Breast epithelium (tissue), 4 donors: ENCODE measurements around the gene KCTD2. TPM values are rescaled to one million over a fixed set of nuclear protein-coding genes. Genes with fewer than 3 reads are reported as not detected.

Experiments
- DNase-seq, 2 donors: peaks; one replicate each; pipeline ENCODE4 v3.0.0-alpha.2; 2019; ENCODE audit warnings: low spot score in 2 of 2
- H3K27ac ChIP-seq, 2 donors: fragments of 200-600 bp; sonication (generic) in 1 of 2; one replicate each; pipeline ENCODE4 v1.5.1; 2016 to 2019; ENCODE audit warnings: mild to moderate bottlenecking in 1 of 2
- H3K27me3 ChIP-seq, 2 donors: fragments of 200-600 bp; sonication (generic) in 1 of 2; one replicate each; pipeline versions ENCODE4 v1.5.1 to v1.6.0; 2017 to 2019; ENCODE audit warnings: control low read depth in 1 of 2, mild to moderate bottlenecking in 1 of 2
- H3K36me3 ChIP-seq: fragments of 200-600 bp; one replicate; pipeline ENCODE4 v1.5.1; 2019
- H3K4me1 ChIP-seq, 2 donors: fragments of 200-600 bp; sonication (generic); one replicate each; pipeline ENCODE4 v1.5.1; 2016 to 2019; ENCODE audit warnings: control low read depth in 1 of 2
- H3K4me3 ChIP-seq, 3 donors: fragments of 200-600 bp; sonication (generic); 1 replicate in 2 of 3; 2 replicates in 1 of 3; pipeline ENCODE4 v1.5.1; 2016 to 2019; ENCODE audit warnings: mild to moderate bottlenecking in 3 of 3, moderate library complexity in 2 of 3
- H3K9me3 ChIP-seq, 2 donors: fragments of 200-600 bp; sonication (generic) in 1 of 2; one replicate each; pipeline ENCODE4 v1.5.1; 2016 to 2019; ENCODE audit warnings: control low read depth in 1 of 2
- CTCF ChIP-seq, 3 donors: fragments of 450-650 bp; IDR thresholded peaks; one replicate each; pipeline ENCODE4 v1.5.1; 2016 to 2017; ENCODE audit warnings: antibody characterized with exemption in 3 of 3, mild to moderate bottlenecking in 3 of 3, moderate library complexity in 3 of 3
- POLR2A ChIP-seq: fragments of 450-650 bp; IDR thresholded peaks from one replicate; pipeline ENCODE4 v1.6.1; 2016; ENCODE audit warnings: antibody characterized with exemption, mild to moderate bottlenecking, moderate library complexity
- POLR2AphosphoS5 ChIP-seq, 3 donors: sonication (generic); formaldehyde crosslinking; IDR thresholded peaks; one replicate each; pipeline ENCODE4 v1.6.1; 2017; ENCODE audit warnings: antibody characterized with exemption in 3 of 3
- intact Hi-C: fragments of 100-400 bp; cut with DNase I; formaldehyde crosslinking; loops from one replicate; pipeline ENCODE4 v1.15.1; 2023; ENCODE audit warnings: low total_unique reads
- total RNA-seq, 3 donors: library from RNA; depleted of rRNA; stranded (reverse); fragments of >200 nt; gene quantifications; one replicate each; pipeline ENCODE4 v1.1.0, GENCODE V29; 2016

The KCTD2 gene
- total RNA-seq, 3 donors from 2014 or later, result 23.5 to 28.4 (median 24.6) TPM

- Histone ChIP-seq H3K27me3 (no peaks in the 10 kb centered on the region), H3K36me3 (no peaks in the 10 kb centered on the region), H3K4me1 (peaks cover 30 to 44% of the 10 kb centered on the region in 2 donors), H3K27ac (peak overlapping the region; percentile 93 to 98), H3K9me3 (no peaks in the 10 kb centered on the region), H3K4me3 (peak overlapping the region; percentile 50 to 91 (median 69))
- TF ChIP-seq POLR2A (no peak), CTCF (IDR thresholded peaks at IDR 0.05) (no peak), POLR2AphosphoS5 (IDR thresholded peaks at IDR 0.05) (no peak)
- intact Hi-C loops, result no loop called here
- DNase-seq, result peak in 1 of 2 donors; percentile 48
Measured at GRCh38 chr17:75088465-75089417, 41.7 kb downstream of the KCTD2 start.

GRCh38 chr17:75090871-75091854 is 44.1 kb downstream of the KCTD2 start:
- no peaks in the 10 kb centered on the region for H3K27me3 ChIP-seq
- peak overlapping the region in 1 of 3 donors; percentile 37 for H3K4me3 ChIP-seq
- H3K4me1 ChIP-seq, result peaks cover 35 to 45% of the 10 kb centered on the region in 2 donors
- H3K9me3 ChIP-seq, result no peaks in the 10 kb centered on the region
- intact Hi-C loops, result no loop called here
- no peak for TF ChIP-seq CTCF (IDR thresholded peaks at IDR 0.05)
- no peak for TF ChIP-seq POLR2A
- TF ChIP-seq POLR2AphosphoS5 (IDR thresholded peaks at IDR 0.05), result no peak
- peak overlapping the region; percentile 77 to 91 for H3K27ac ChIP-seq
- H3K36me3 ChIP-seq, result no peaks in the 10 kb centered on the region
- peak in 1 of 2 donors; percentile 47 for DNase-seq

DNA sequence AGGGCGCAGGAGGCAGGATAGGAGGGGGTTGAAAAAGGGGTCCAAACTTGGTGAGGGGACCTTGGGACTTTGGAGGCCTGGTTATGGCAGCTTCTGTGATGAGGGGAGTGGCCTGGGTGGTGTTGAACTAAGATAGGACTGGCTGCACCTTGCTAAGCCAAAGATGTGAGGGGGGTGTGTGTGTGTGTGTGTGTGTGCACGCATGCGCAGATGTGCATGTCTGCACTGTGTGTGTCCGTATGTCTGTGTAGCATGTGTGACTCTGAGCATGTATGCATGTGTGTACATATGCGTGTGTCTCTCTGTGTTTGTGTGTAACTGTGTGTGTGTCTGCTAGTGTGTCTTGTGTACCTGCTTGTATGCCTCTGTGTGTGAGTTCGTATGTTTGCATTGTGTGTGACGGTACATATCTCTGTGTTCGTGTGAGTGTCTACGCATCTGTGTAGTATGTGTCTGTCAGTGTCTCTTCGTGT is 44.9 kb downstream of the KCTD2 start:
- Histone ChIP-seq H3K9me3 (no peaks in the 10 kb centered on the region), H3K4me1 (peaks cover 35 to 45% of the 10 kb centered on the region in 2 donors), H3K27me3 (no peaks in the 10 kb centered on the region), H3K27ac (peak overlapping the region; percentile 77 to 91), H3K4me3 (peak overlapping the region in 1 of 3 donors; percentile 37), H3K36me3 (no peaks in the 10 kb centered on the region)
- intact Hi-C loops, result no loop called here
- DNase-seq, result no peak
- no peak for TF ChIP-seq POLR2AphosphoS5 (IDR thresholded peaks at IDR 0.05)
- no peak for TF ChIP-seq POLR2A
- no peak for TF ChIP-seq CTCF (IDR thresholded peaks at IDR 0.05)

DNA sequence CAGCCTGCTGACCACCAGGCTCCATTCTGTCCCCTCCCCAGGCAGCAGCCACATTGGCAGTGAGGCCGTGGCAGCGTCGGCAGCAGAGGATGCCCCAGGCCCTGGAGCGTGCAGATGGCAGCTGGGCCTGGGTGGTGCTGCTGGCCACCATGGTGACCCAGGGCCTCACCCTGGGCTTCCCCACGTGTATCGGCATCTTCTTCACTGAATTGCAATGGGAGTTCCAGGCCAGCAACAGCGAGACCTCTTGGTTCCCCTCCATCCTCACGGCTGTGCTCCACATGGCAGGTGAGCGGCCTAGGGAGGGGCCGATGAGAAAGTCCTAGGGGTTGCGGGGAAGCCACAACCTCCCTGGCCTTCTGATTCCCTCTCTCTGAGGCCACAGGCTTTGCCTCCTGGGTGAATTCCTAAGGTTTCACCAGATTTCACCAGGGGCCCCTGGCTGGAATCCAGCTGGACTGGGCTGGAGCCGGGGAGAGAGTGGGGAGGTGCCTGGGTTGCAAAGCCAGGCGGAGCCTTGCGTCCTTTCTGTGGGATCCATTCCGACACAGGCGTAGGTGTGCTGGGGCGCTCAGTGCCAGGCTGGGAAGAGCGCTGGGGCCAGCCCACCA is 46.6 kb downstream of the KCTD2 start:
- H3K27ac ChIP-seq, result peak overlapping the region; percentile 91 to 96
- intact Hi-C loops, result no loop called here
- no peaks in the 10 kb centered on the region for H3K27me3 ChIP-seq
- peak overlapping the region in 1 of 3 donors; percentile 22 for H3K4me3 ChIP-seq
- TF ChIP-seq CTCF (IDR thresholded peaks at IDR 0.05) (no peak), POLR2AphosphoS5 (IDR thresholded peaks at IDR 0.05) (no peak), POLR2A (no peak)
- no peaks in the 10 kb centered on the region for H3K36me3 ChIP-seq
- peaks cover 27 to 38% of the 10 kb centered on the region in 2 donors for H3K4me1 ChIP-seq
- DNase-seq, result peak in 1 of 2 donors; percentile 46
- H3K9me3 ChIP-seq, result no peaks in the 10 kb centered on the region
